Measurements from ENCODE around the gene TTC33.

Gene TTC33

GRCh38 chr5:40481241-40481640 lies 274.5 kb downstream of the TTC33 start:
- no peak for DNase-seq (ENCODE audit: low read depth)

GRCh38 chr5:40480392-40480791 lies 275.4 kb downstream of the TTC33 start:
- DNase-seq (ENCODE audit: low read depth) = no peak

- DNase-seq (ENCODE audit: low read depth) = no peak
These were observed 275.8 kb downstream of the TTC33 start for GRCh38 chr5:40479939-40480338.

GRCh38 chr5:40478766-40479165 lies 277.0 kb downstream of the TTC33 start:
- DNase-seq (ENCODE audit: low read depth) = no peak

GRCh38 chr5:40477856-40478546 lies 277.8 kb downstream of the TTC33 start:
- no peak for DNase-seq (ENCODE audit: low read depth)

GRCh38 chr5:40475561-40475960 lies 280.2 kb downstream of the TTC33 start:
- DNase-seq (ENCODE audit: low read depth) = no peak

- DNase-seq (ENCODE audit: low read depth) = no peak
These were observed 281.5 kb downstream of the TTC33 start for GRCh38 chr5:40474250-40474649.

- DNase-seq (ENCODE audit: low read depth) = no peak
These were observed 290.3 kb downstream of the TTC33 start for GRCh38 chr5:40465416-40465815.

- DNase-seq (ENCODE audit: low read depth) = no peak
These were observed 291.2 kb downstream of the TTC33 start for GRCh38 chr5:40464511-40464910.

All from T follicular helper cell (primary cell).